H9 (cell line): ENCODE results near the gene ERVW-1. TPM values are rescaled to one million over a fixed set of nuclear protein-coding genes. Genes with fewer than 3 reads are reported as not detected.

Experiments used
- DNase-seq: peaks from one replicate; pipeline ENCODE4 v3.0.0-alpha.2; 2017
- H2AFZ ChIP-seq: one replicate; pipeline ENCODE4 v1.6.1; 2013; ENCODE audit warnings: mild to moderate bottlenecking, low read length, control low read depth, moderate library complexity
- H2AK5ac ChIP-seq: 2 replicates; pipeline ENCODE4 v1.6.1; 2013; ENCODE audit warnings: low read length, control low read depth, mixed read lengths; ENCODE audit not compliant: insufficient read length
- H2BK120ac ChIP-seq: one replicate; pipeline ENCODE4 v1.6.1; 2013; ENCODE audit warnings: low read depth, mild to moderate bottlenecking, low read length, control low read depth, inconsistent platforms; ENCODE audit not compliant: poor library complexity, severe bottlenecking
- H2BK12ac ChIP-seq: 2 replicates; pipeline ENCODE4 v1.6.1; 2013; ENCODE audit warnings: low read length, control low read depth, mixed read lengths, low read depth; ENCODE audit not compliant: insufficient read length
- H2BK15ac ChIP-seq: 2 replicates; pipeline ENCODE4 v1.6.1; 2013; ENCODE audit warnings: low read depth, low read length, control low read depth
- H2BK20ac ChIP-seq: one replicate; pipeline ENCODE4 v1.6.1; 2013; ENCODE audit warnings: low read depth, mild to moderate bottlenecking, low read length, control low read depth, inconsistent platforms; ENCODE audit not compliant: poor library complexity, severe bottlenecking
- H2BK5ac ChIP-seq: 2 replicates; pipeline ENCODE4 v1.6.1; 2013; ENCODE audit warnings: low read length, control low read depth, mixed read lengths; ENCODE audit not compliant: insufficient read length
- H3K14ac ChIP-seq: 2 replicates; pipeline ENCODE4 v1.6.1; 2013; ENCODE audit warnings: low read length, control low read depth; ENCODE audit not compliant: insufficient read depth
- H3K18ac ChIP-seq: 2 replicates; pipeline ENCODE4 v1.6.1; 2013; ENCODE audit warnings: low read depth, mild to moderate bottlenecking, mixed read lengths, low read length, control low read depth; ENCODE audit not compliant: insufficient read length
- H3K23ac ChIP-seq: 2 replicates; pipeline ENCODE4 v1.6.1; 2013; ENCODE audit warnings: low read length, control low read depth, mixed read lengths, low read depth; ENCODE audit not compliant: insufficient read length
- H3K23me2 ChIP-seq: 2 replicates; pipeline ENCODE4 v1.6.1; 2013; ENCODE audit warnings: low read depth, mild to moderate bottlenecking, mixed read lengths, low read length, control low read depth; ENCODE audit not compliant: insufficient read length, poor library complexity, severe bottlenecking
- H3K27ac ChIP-seq: 2 replicates; pipeline ENCODE4 v1.5.1; 2013; ENCODE audit warnings: low read length, control low read depth, mixed read lengths, low read depth; ENCODE audit not compliant: insufficient read length
- H3K27me3 ChIP-seq: 2 replicates; pipeline ENCODE4 v1.6.1; 2013; ENCODE audit warnings: low read length, control low read depth, inconsistent platforms; ENCODE audit not compliant: insufficient read depth
- H3K4ac ChIP-seq: 2 replicates; pipeline ENCODE4 v1.6.1; 2013; ENCODE audit warnings: low read depth, mild to moderate bottlenecking, control low read depth, inconsistent platforms, low read length, moderate library complexity
- H3K4me1 ChIP-seq: 2 replicates; pipeline ENCODE4 v1.6.1; 2013; ENCODE audit warnings: low read length, control low read depth, inconsistent platforms; ENCODE audit not compliant: insufficient read depth
- H3K4me2 ChIP-seq: 2 replicates; pipeline ENCODE4 v1.6.1; 2013; ENCODE audit warnings: low read length, control low read depth, mixed read lengths; ENCODE audit not compliant: insufficient read length, insufficient read depth
- H3K56ac ChIP-seq: 2 replicates; pipeline ENCODE4 v1.6.1; 2013; ENCODE audit warnings: low read depth, mild to moderate bottlenecking, mixed read lengths, low read length, control low read depth; ENCODE audit not compliant: insufficient read length
- H3K79me1 ChIP-seq: 2 replicates; pipeline ENCODE4 v1.6.1; 2013; ENCODE audit warnings: low read depth, mild to moderate bottlenecking, moderate library complexity, low read length, control low read depth, inconsistent platforms; ENCODE audit not compliant: insufficient read depth, poor library complexity, severe bottlenecking
- H3K79me2 ChIP-seq: 2 replicates; pipeline ENCODE4 v1.6.1; 2013; ENCODE audit warnings: low read length, control low read depth, inconsistent platforms; ENCODE audit not compliant: insufficient read depth
- H3K9ac ChIP-seq: 2 replicates; pipeline ENCODE4 v1.6.1; 2013; ENCODE audit warnings: low read length, control low read depth, mixed read lengths; ENCODE audit not compliant: insufficient read length; ENCODE audit errors: extremely low read depth
- H3K9me3 ChIP-seq: one replicate; pipeline ENCODE4 v1.6.1; 2013; ENCODE audit warnings: low read depth, low read length, inconsistent platforms; ENCODE audit not compliant: control insufficient read depth
- H3T11ph ChIP-seq: one replicate; pipeline ENCODE4 v1.6.1; 2013; ENCODE audit warnings: mild to moderate bottlenecking, low read length, control low read depth, inconsistent platforms
- H4K20me1 ChIP-seq: one replicate; pipeline ENCODE4 v1.6.1; 2013; ENCODE audit not compliant: control insufficient read depth, insufficient read length, insufficient read depth
- H4K5ac ChIP-seq: 2 replicates; pipeline ENCODE4 v1.6.1; 2013; ENCODE audit warnings: low read depth, mild to moderate bottlenecking, mixed read lengths, low read length, control low read depth; ENCODE audit not compliant: insufficient read length
- H4K8ac ChIP-seq: replicated peaks from 2 replicates; pipeline ENCODE4 v1.6.1; 2013; ENCODE audit warnings: low read length, control low read depth, mixed read lengths, low read depth; ENCODE audit not compliant: insufficient read length
- H4K91ac ChIP-seq: 2 replicates; pipeline ENCODE4 v1.6.1; 2013; ENCODE audit warnings: low read depth, mild to moderate bottlenecking, moderate library complexity, mixed read lengths, low read length, control low read depth; ENCODE audit not compliant: insufficient read length
- H3K27ac Mint-ChIP-seq, 3 experiments: 2 replicates in 2 of 3; 3 replicates in 1 of 3; pipeline ENCODE4 v1.8.0; 2020 to 2021; ENCODE audit warnings: mixed read lengths in 3 of 3, mild to moderate bottlenecking in 1 of 3, moderate library complexity in 1 of 3
- H3K27me3 Mint-ChIP-seq: 2 replicates; pipeline ENCODE4 v1.8.0; 2021; ENCODE audit warnings: low read depth, mild to moderate bottlenecking, moderate library complexity, mixed read lengths
- H3K36me3 Mint-ChIP-seq, 3 experiments: 2 replicates in 2 of 3; 3 replicates in 1 of 3; pipeline ENCODE4 v1.8.0; 2020 to 2021; ENCODE audit warnings: low read depth in 3 of 3, mixed read lengths in 3 of 3; ENCODE audit not compliant: insufficient read depth in 1 of 3
- H3K4me1 Mint-ChIP-seq, 2 experiments: 2 replicates each; pipeline ENCODE4 v1.8.0; 2020; ENCODE audit warnings: mixed read lengths in 2 of 2
- H3K4me3 Mint-ChIP-seq, 2 experiments: 2 replicates in 1 of 2; 3 replicates in 1 of 2; pipeline ENCODE4 v1.8.0; 2020 to 2021; ENCODE audit warnings: mild to moderate bottlenecking in 2 of 2, mixed read lengths in 2 of 2, moderate library complexity in 1 of 2
- H3K9me3 Mint-ChIP-seq, 2 experiments: 2 replicates in 1 of 2; 3 replicates in 1 of 2; pipeline ENCODE4 v1.8.0; 2020; ENCODE audit warnings: mild to moderate bottlenecking in 2 of 2, mixed read lengths in 2 of 2, moderate library complexity in 1 of 2
- CTCF ChIP-seq: fragments of 200-600 bp; sonication (generic); conservative IDR thresholded peaks from 3 replicates; pipeline ENCODE4 v1.8.0; 2021; ENCODE audit warnings: antibody characterized with exemption, mild to moderate bottlenecking
- whole genome bisulfite sequencing: extraction: QIAGEN DNeasy Blood & Tissue Kit; methylation state at CpG from one replicate; pipeline ENCODE4 v1.1.7; 2013; ENCODE audit warnings: missing lambda C conversion rate, low lambda C conversion rate, mixed read lengths; ENCODE audit not compliant: insufficient read length; ENCODE audit errors: extremely low coverage; 5-methylcytosine and 5-hydroxymethylcytosine counted together
- total RNA-seq: library from RNA; stranded (reverse); gene quantifications from 2 replicates; pipeline ENCODE4 v1.2.1, GENCODE V29; 2021

Gene ERVW-1
- total RNA-seq, 1 experiment from 2014 or later, result not detected

GRCh38 chr7:92498557-92498956 lies 20.8 kb upstream of the ERVW-1 start:
- no peaks in the 10 kb centered on the region for H3K9me3 ChIP-seq
- H3K79me1 ChIP-seq, result no peaks in the 10 kb centered on the region
- Mint-ChIP-seq H3K36me3 (peaks cover 2 to 43% (median 37%) of the 10 kb centered on the region in 3 experiments; a peak in 6 of 7 replicates), H3K9me3 (no peaks in the 10 kb centered on the region), H3K27ac (no peak overlapping the region; a peak in 1 of 7 replicates), H3K4me1 (no peaks in the 10 kb centered on the region), H3K4me3 (no peak overlapping the region), H3K27me3 (no peaks in the 10 kb centered on the region)
- H3K4me1 ChIP-seq, result no peaks in the 10 kb centered on the region
- TF ChIP-seq CTCF, result no peak
- H2BK120ac ChIP-seq, result no peak overlapping the region
- DNase-seq, result no peak
- H2BK20ac ChIP-seq, result no peak overlapping the region
- H3K18ac ChIP-seq, result no peak overlapping the region
- no peak overlapping the region for H2AFZ ChIP-seq
- no peaks in the 10 kb centered on the region for H4K20me1 ChIP-seq
- no peaks in the 10 kb centered on the region for H3K23me2 ChIP-seq
- H3K4ac ChIP-seq, result no peak overlapping the region
- H3K27me3 ChIP-seq, result no peaks in the 10 kb centered on the region
- no peak overlapping the region for H4K91ac ChIP-seq
- H2BK5ac ChIP-seq, result no peak overlapping the region
- H2BK12ac ChIP-seq, result no peak overlapping the region
- WGBS, result no CpG with 5 or more reads among the region's 2 CpGs
- H4K5ac ChIP-seq, result no peak overlapping the region
- no peak overlapping the region for H4K8ac ChIP-seq
- H3K23ac ChIP-seq, result no peak overlapping the region
- H3K4me2 ChIP-seq, result no peak overlapping the region
- no peak overlapping the region for H3K14ac ChIP-seq
- no peak overlapping the region for H3K56ac ChIP-seq
- H3T11ph ChIP-seq, result no peak overlapping the region
- H2AK5ac ChIP-seq, result no peak overlapping the region
- H3K9ac ChIP-seq, result no peak overlapping the region
- no peak overlapping the region for H3K27ac ChIP-seq
- H3K79me2 ChIP-seq, result no peaks in the 10 kb centered on the region
- no peak overlapping the region for H2BK15ac ChIP-seq
